Activated effector memory CD4-positive, alpha-beta T cell treated with Interleukin-2 at 50 U/mL for 16 hours (primary cell): ENCODE data around the gene PPIP5K2.

Experiments
- DNase-seq: peaks from one replicate; pipeline ENCODE4 v3.0.0-alpha.2; 2020

Gene PPIP5K2

GRCh38 chr5:103255691-103256090 lies 135.6 kb downstream of the PPIP5K2 start:
- no peak for DNase-seq

GRCh38 chr5:103256178-103256577 lies 136.1 kb downstream of the PPIP5K2 start:
- no peak for DNase-seq

GRCh38 chr5:103258368-103258956 lies 138.4 kb downstream of the PPIP5K2 start, which contains the start of gene MACIR:
Gene MACIR, plus strand, starts transcription at chr5:103258763. Its CDS starts 17,157 bp downstream, at chr5:103275920.
- DNase-seq = peak; percentile 94

GRCh38 chr5:103258957-103259704 lies 139.0 kb downstream of the PPIP5K2 start:
- DNase-seq = peak; percentile 51

GRCh38 chr5:103259705-103260355 lies 139.7 kb downstream of the PPIP5K2 start:
- peak; percentile 5 for DNase-seq

GRCh38 chr5:103260951-103261350 lies 140.8 kb downstream of the PPIP5K2 start:
- no peak for DNase-seq
